Endothelial cell (in vitro differentiated cells): ENCODE measurements around the gene CYTH2. TPM values are rescaled to one million over a fixed set of nuclear protein-coding genes. Genes with fewer than 3 reads are reported as not detected.

Source experiments
- DNase-seq: peaks from one replicate; pipeline ENCODE4 v3.0.0; 2021; ENCODE audit warnings: low spot score
- H3K27ac Mint-ChIP-seq: one replicate; pipeline ENCODE4 v1.8.0; 2021; ENCODE audit warnings: mixed read lengths, inconsistent platforms; ENCODE audit not compliant: unreplicated experiment
- H3K27me3 Mint-ChIP-seq: one replicate; pipeline ENCODE4 v1.8.0; 2021; ENCODE audit warnings: mild to moderate bottlenecking, moderate library complexity, mixed read lengths, inconsistent platforms; ENCODE audit not compliant: unreplicated experiment
- H3K36me3 Mint-ChIP-seq: one replicate; pipeline ENCODE4 v1.8.0; 2021; ENCODE audit warnings: mild to moderate bottlenecking, low read depth, mixed read lengths, inconsistent platforms; ENCODE audit not compliant: unreplicated experiment
- H3K4me1 Mint-ChIP-seq: one replicate; pipeline ENCODE4 v1.8.0; 2021; ENCODE audit warnings: mild to moderate bottlenecking, mixed read lengths, inconsistent platforms; ENCODE audit not compliant: unreplicated experiment
- H3K4me3 Mint-ChIP-seq: one replicate; pipeline ENCODE4 v1.8.0; 2021; ENCODE audit warnings: mild to moderate bottlenecking, mixed read lengths, inconsistent platforms; ENCODE audit not compliant: unreplicated experiment
- H3K9me3 Mint-ChIP-seq: one replicate; pipeline ENCODE4 v1.8.0; 2021; ENCODE audit warnings: mixed read lengths, inconsistent platforms; ENCODE audit not compliant: unreplicated experiment
- CTCF ChIP-seq: fragments of 200-600 bp; sonication (generic); IDR thresholded peaks from one replicate; pipeline ENCODE4 v1.5.0; 2021; ENCODE audit warnings: antibody characterized with exemption; ENCODE audit not compliant: unreplicated experiment
- total RNA-seq: library from RNA; stranded (reverse); fragmentation: NEBNext Ultra II Directional; extraction: Animal tissue kit (Norgen Biotek cat#: 25700); gene quantifications from one replicate; pipeline ENCODE4 v1.2.1, GENCODE V29; 2021; ENCODE audit not compliant: unreplicated experiment

Gene CYTH2
- total RNA-seq, 1 donor from 2014 or later = 165 TPM

GRCh38 chr19:48452289-48453190 is 16.6 kb upstream of the CYTH2 start:
- H3K27ac Mint-ChIP-seq = no peak overlapping the region
- H3K27me3 Mint-ChIP-seq = peaks cover 11% of the 10 kb centered on the region
- no peak for TF ChIP-seq CTCF
- H3K9me3 Mint-ChIP-seq = no peaks in the 10 kb centered on the region
- DNase-seq = no peak
- peaks cover 19% of the 10 kb centered on the region for H3K36me3 Mint-ChIP-seq
- no peak overlapping the region for H3K4me3 Mint-ChIP-seq
- H3K4me1 Mint-ChIP-seq = no peaks in the 10 kb centered on the region

- no peak for TF ChIP-seq CTCF
- H3K36me3 Mint-ChIP-seq = peaks cover 11% of the 10 kb centered on the region
- no peak overlapping the region for H3K27ac Mint-ChIP-seq
- peaks cover 10% of the 10 kb centered on the region for H3K27me3 Mint-ChIP-seq
- H3K4me1 Mint-ChIP-seq = no peaks in the 10 kb centered on the region
- H3K4me3 Mint-ChIP-seq = no peak overlapping the region
- H3K9me3 Mint-ChIP-seq = no peaks in the 10 kb centered on the region
- no peak for DNase-seq
These were observed 14.9 kb upstream of the CYTH2 start for GRCh38 chr19:48454150-48454730.

GRCh38 chr19:48455171-48455907 is 13.8 kb upstream of the CYTH2 start, which contains the start of gene KCNJ14:
TSS of gene KCNJ14 (plus strand) at chr19:48455574. CDS start at chr19:48461725, 6,151 bp downstream.
- Mint-ChIP-seq H3K4me3 (peak within 1 kb of the TSS; percentile 63), H3K36me3 (peaks cover 11% of the 10 kb centered on the region), H3K27ac (peak within 1 kb of the TSS; percentile 27), H3K9me3 (no peaks in the 10 kb centered on the region), H3K27me3 (peaks cover 7% of the 10 kb centered on the region), H3K4me1 (no peaks in the 10 kb centered on the region)
- DNase-seq = no peak
- no peak for TF ChIP-seq CTCF

GRCh38 chr19:48455908-48456562 is 13.1 kb upstream of the CYTH2 start:
- no peak overlapping the region for H3K4me3 Mint-ChIP-seq
- TF ChIP-seq CTCF = no peak
- peaks cover 11% of the 10 kb centered on the region for H3K36me3 Mint-ChIP-seq
- DNase-seq = no peak
- H3K4me1 Mint-ChIP-seq = no peaks in the 10 kb centered on the region
- no peaks in the 10 kb centered on the region for H3K9me3 Mint-ChIP-seq
- peaks cover 7% of the 10 kb centered on the region for H3K27me3 Mint-ChIP-seq
- H3K27ac Mint-ChIP-seq = no peak overlapping the region
